ENCODE results near the gene FITM1. TPM values are rescaled to one million over a fixed set of nuclear protein-coding genes. Genes with fewer than 3 reads are reported as not detected.

Gene FITM1
- polyA plus RNA-seq, 3 donors, result 2.1 TPM; not detected in 2

- Mint-ChIP-seq H3K36me3 (peaks cover 42 to 57% of the 10 kb centered on the region in 2 donors), H3K4me3 (no peak overlapping the region)
Measured at GRCh38 chr14:24098229-24098926, 32.1 kb upstream of the FITM1 start.

GRCh38 chr14:24098927-24099813 is 31.3 kb upstream of the FITM1 start:
- no peak overlapping the region for H2AFZ ChIP-seq (ENCODE audit: insufficient read depth, low read depth, low read length, poor library complexity, severe bottlenecking)
- H3K27ac Mint-ChIP-seq, result peak overlapping the region in 6 of 7 donors; percentile 50 to 88 (median 78)
- TF ChIP-seq, protein P1, sequence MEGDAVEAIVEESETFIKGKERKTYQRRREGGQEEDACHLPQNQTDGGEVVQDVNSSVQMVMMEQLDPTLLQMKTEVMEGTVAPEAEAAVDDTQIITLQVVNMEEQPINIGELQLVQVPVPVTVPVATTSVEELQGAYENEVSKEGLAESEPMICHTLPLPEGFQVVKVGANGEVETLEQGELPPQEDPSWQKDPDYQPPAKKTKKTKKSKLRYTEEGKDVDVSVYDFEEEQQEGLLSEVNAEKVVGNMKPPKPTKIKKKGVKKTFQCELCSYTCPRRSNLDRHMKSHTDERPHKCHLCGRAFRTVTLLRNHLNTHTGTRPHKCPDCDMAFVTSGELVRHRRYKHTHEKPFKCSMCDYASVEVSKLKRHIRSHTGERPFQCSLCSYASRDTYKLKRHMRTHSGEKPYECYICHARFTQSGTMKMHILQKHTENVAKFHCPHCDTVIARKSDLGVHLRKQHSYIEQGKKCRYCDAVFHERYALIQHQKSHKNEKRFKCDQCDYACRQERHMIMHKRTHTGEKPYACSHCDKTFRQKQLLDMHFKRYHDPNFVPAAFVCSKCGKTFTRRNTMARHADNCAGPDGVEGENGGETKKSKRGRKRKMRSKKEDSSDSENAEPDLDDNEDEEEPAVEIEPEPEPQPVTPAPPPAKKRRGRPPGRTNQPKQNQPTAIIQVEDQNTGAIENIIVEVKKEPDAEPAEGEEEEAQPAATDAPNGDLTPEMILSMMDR (IDR thresholded peaks at IDR 0.05), result no peak
- H3K9me3 ChIP-seq (replicated peaks in 1 of 2; ENCODE audit: control insufficient read depth in 1 of 2, insufficient read depth in 1 of 2, low read length in 2 of 2), result no peaks in the 10 kb centered on the region
- no peak overlapping the region for H3K4me3 Mint-ChIP-seq
- peak overlapping the region in 1 of 3 experiments; percentile 9 for H3K4me3 ChIP-seq (replicated peaks in 1 of 3; ENCODE audit: low read depth in 2 of 3, low read length in 3 of 3)
- peaks cover 50 to 65% of the 10 kb centered on the region in 2 donors for H3K36me3 Mint-ChIP-seq
- no peak overlapping the region for H3K4me2 ChIP-seq (replicated peaks; ENCODE audit: extremely low read depth, low read length, poor library complexity, severe bottlenecking)
- peaks cover 0 to 3% (median 2%) of the 10 kb centered on the region in 3 donors for H3K27me3 Mint-ChIP-seq (ENCODE audit: low read depth in 3 of 3)
- H3K27me3 ChIP-seq (ENCODE audit: control insufficient read depth in 2 of 2, insufficient read depth in 2 of 2, low read length in 2 of 2), result no peaks in the 10 kb centered on the region
- peak overlapping the region; percentile 61 to 76 for H3K27ac ChIP-seq (ENCODE audit: low read depth in 1 of 2, low read length in 2 of 2)
- intact Hi-C loops (cut with micrococcal nuclease), result no loop called here
- H3K4me1 Mint-ChIP-seq, result peaks cover 38% of the 10 kb centered on the region
- WGBS (ENCODE audit: insufficient coverage), result 96% methylated on average over 15 of the region's 17 CpGs
- H4K20me1 ChIP-seq (ENCODE audit: insufficient read depth, low read length), result peaks cover 20% of the 10 kb centered on the region
- H3K36me3 ChIP-seq (replicated peaks in 1 of 2; ENCODE audit: control insufficient read depth in 1 of 2, insufficient read depth in 2 of 2, low read length in 2 of 2), result peaks cover 40 to 65% of the 10 kb centered on the region in 2 donors
- peaks cover 36 to 45% of the 10 kb centered on the region in 2 donors for H3K4me1 ChIP-seq (ENCODE audit: control insufficient read depth in 1 of 2, insufficient read depth in 2 of 2, low read length in 2 of 2)
- DNase-seq, result no peak
- peaks cover 0 to 6% (median 1%) of the 10 kb centered on the region in 7 donors for H3K9me3 Mint-ChIP-seq
- peak overlapping the region; percentile 6 for H3K9ac ChIP-seq (ENCODE audit: insufficient read depth, low read length, poor library complexity, severe bottlenecking)
- H3K79me2 ChIP-seq (ENCODE audit: insufficient read depth, low read length), result peaks cover 34% of the 10 kb centered on the region

More at GRCh38 chr14:24098229-24098926, 32.1 kb upstream of the FITM1 start:
- Mint-ChIP-seq H3K27ac (peak overlapping the region in 2 of 7 donors; percentile 1 to 29), H3K4me1 (peaks cover 43% of the 10 kb centered on the region), H3K9me3 (peaks cover 0 to 3% (median 0%) of the 10 kb centered on the region in 7 donors), H3K27me3 (ENCODE audit: low read depth in 3 of 3) (peaks cover 0 to 2% (median 1%) of the 10 kb centered on the region in 3 donors)
- no peaks in the 10 kb centered on the region for H3K9me3 ChIP-seq (replicated peaks in 1 of 2; ENCODE audit: control insufficient read depth in 1 of 2, insufficient read depth in 1 of 2, low read length in 2 of 2)
- H3K4me1 ChIP-seq (ENCODE audit: control insufficient read depth in 1 of 2, insufficient read depth in 2 of 2, low read length in 2 of 2), result peaks cover 42 to 53% of the 10 kb centered on the region in 2 donors
- intact Hi-C loops (cut with micrococcal nuclease), result no loop called here
- peak overlapping the region in 1 of 2 donors; percentile 40 for H3K27ac ChIP-seq (ENCODE audit: low read depth in 1 of 2, low read length in 2 of 2)
- H2AFZ ChIP-seq (ENCODE audit: insufficient read depth, low read depth, low read length, poor library complexity, severe bottlenecking), result no peak overlapping the region
- peaks cover 34% of the 10 kb centered on the region for H3K79me2 ChIP-seq (ENCODE audit: insufficient read depth, low read length)
- WGBS (ENCODE audit: insufficient coverage), result 96% methylated on average over 14 of the region's 16 CpGs
- H3K36me3 ChIP-seq (replicated peaks in 1 of 2; ENCODE audit: control insufficient read depth in 1 of 2, insufficient read depth in 2 of 2, low read length in 2 of 2), result peaks cover 32 to 58% of the 10 kb centered on the region in 2 donors
- no peaks in the 10 kb centered on the region for H3K27me3 ChIP-seq (ENCODE audit: control insufficient read depth in 2 of 2, insufficient read depth in 2 of 2, low read length in 2 of 2)
- no peak overlapping the region for H3K4me3 ChIP-seq (replicated peaks in 1 of 3; ENCODE audit: low read depth in 2 of 3, low read length in 3 of 3)
- H3K9ac ChIP-seq (ENCODE audit: insufficient read depth, low read length, poor library complexity, severe bottlenecking), result no peak overlapping the region
- peaks cover 20% of the 10 kb centered on the region for H4K20me1 ChIP-seq (ENCODE audit: insufficient read depth, low read length)
- no peak for DNase-seq
- TF ChIP-seq, protein P1 (IDR thresholded peaks at IDR 0.05), result no peak
- H3K4me2 ChIP-seq (replicated peaks; ENCODE audit: extremely low read depth, low read length, poor library complexity, severe bottlenecking), result no peak overlapping the region
